Upper lobe of left lung (tissue), 4 donors: Measurements from ENCODE around the gene DLK2.

Experiments
- CTCF ChIP-seq, 6 experiments: fragments of 450-650 bp in 4 of 6; fragments of 200-600 bp in 2 of 6; sonication (generic) in 2 of 6; IDR thresholded peaks; one replicate each; pipeline ENCODE4 v1.5.1; 2016 to 2019; ENCODE audit warnings: antibody characterized with exemption in 6 of 6
- POLR2A ChIP-seq, 4 donors: fragments of 450-650 bp; IDR thresholded peaks; one replicate each; pipeline ENCODE4 v1.5.1; 2016 to 2017; ENCODE audit warnings: antibody characterized with exemption in 4 of 4, mild to moderate bottlenecking in 2 of 4

GRCh38 chr6:43426928-43427405 is 28.4 kb downstream of the DLK2 start:
- no peak for TF ChIP-seq CTCF (IDR thresholded peaks at IDR 0.05)
- no peak for TF ChIP-seq POLR2A (IDR thresholded peaks at IDR 0.05)
